Kidney (tissue), 14 donors: Measurements from ENCODE around the gene TPT1. TPM values are rescaled to one million over a fixed set of nuclear protein-coding genes. Genes with fewer than 3 reads are reported as not detected.
"Not testable (repeated sequence)": the region's sequence is repeated elsewhere in the genome, so short reads cannot be mapped to it uniquely, and the experiment has no call there.

Source experiments
- DNase-seq, 5 donors: peaks; one replicate each; pipeline ENCODE4 v3.0.0-alpha.2; 2013 to 2020
- FAIRE-seq: peaks from 2 replicates; lab custom pipeline; 2012; peaks lifted over from hg19 to GRCh38; lab: Jason Lieb, UNC
- H3K27ac ChIP-seq, 2 donors: one replicate each; pipeline ENCODE4 v1.7.0; 2013; ENCODE audit warnings: low read depth in 2 of 2, low read length in 2 of 2, inconsistent platforms in 1 of 2
- H3K27me3 ChIP-seq: one replicate; pipeline ENCODE4 v1.7.1; 2013; ENCODE audit warnings: low read length, inconsistent platforms; ENCODE audit not compliant: control insufficient read depth, insufficient read depth
- H3K36me3 ChIP-seq, 3 donors: one replicate each; pipeline versions ENCODE4 v1.7.0 to v1.7.1; 2013; ENCODE audit warnings: low read length in 3 of 3, control low read depth in 1 of 3, inconsistent platforms in 1 of 3; ENCODE audit not compliant: insufficient read depth in 3 of 3, control insufficient read depth in 2 of 3
- H3K4me1 ChIP-seq, 3 donors: one replicate each; pipeline versions ENCODE4 v1.7.0 to v1.7.1; 2013; ENCODE audit warnings: low read length in 3 of 3, inconsistent platforms in 1 of 3, low read depth in 1 of 3; ENCODE audit not compliant: control insufficient read depth in 2 of 3, insufficient read depth in 2 of 3
- H3K4me3 ChIP-seq, 3 donors: one replicate each; pipeline versions ENCODE4 v1.7.0 to v1.8.1; 2013; ENCODE audit warnings: low read length in 3 of 3, control low read depth in 1 of 3, inconsistent platforms in 1 of 3
- H3K9ac ChIP-seq, 3 donors: one replicate each; pipeline versions ENCODE4 v1.7.0 to v1.7.1; 2013; ENCODE audit warnings: low read length in 3 of 3, control low read depth in 1 of 3, inconsistent platforms in 1 of 3
- H3K9me3 ChIP-seq, 3 donors: one replicate each; pipeline versions ENCODE4 v1.7.0 to v1.7.1; 2013; ENCODE audit warnings: low read length in 3 of 3, control low read depth in 1 of 3, inconsistent platforms in 1 of 3; ENCODE audit not compliant: control insufficient read depth in 2 of 3, insufficient read depth in 1 of 3
- CTCF ChIP-seq: IDR thresholded peaks from 3 replicates; pipeline ENCODE4 v1.5.1; 2012; ENCODE audit warnings: mild to moderate bottlenecking, moderate library complexity, borderline replicate concordance; ENCODE audit not compliant: insufficient read depth; ENCODE audit errors: extremely low read depth
- intact Hi-C: fragments of 100-400 bp; cut with DNase I; formaldehyde crosslinking; loops from one replicate; pipeline ENCODE4 v1.11.1; 2022
- polyA plus RNA-seq: library from polyadenylated mRNA; stranded (reverse); fragments of 350-450 nt; fragmentation: Illumina TruSeq; extraction: RNeasy Lipid Tissue Mini Kit (QIAGEN cat#74804); gene quantifications from one replicate; pipeline ENCODE4 v1.2.3, GENCODE V29; 2014; ENCODE audit warnings: low read depth, low replicate concordance; ENCODE audit not compliant: insufficient read depth
- total RNA-seq: library from RNA; stranded (reverse); fragmentation: NEBNext Ultra II Directional; extraction: Animal tissue kit (Norgen Biotek cat#: 25700); gene quantifications from one replicate; pipeline ENCODE4 v1.2.1, GENCODE V29; 2021
- donor health status: control.
- donor health status: control.
- donor health status: control.
- donor health status: control.
- donor health status: control.
- donor health status: DM: yes; HTN: yes; CAD: no.
- donor health status: Normal renal cell carcinoma (clear cell type).

The TPT1 gene
- total and polyA plus RNA-seq, 2 donors from 2014 or later, result 4,291 to 6,901 TPM

- DNase-seq (no peak), FAIRE-seq (no peak)
- Histone ChIP-seq H3K4me3 (no peak overlapping the region), H3K36me3 (peaks cover 0 to 7% (median 0%) of the 10 kb centered on the region in 3 donors), H3K27ac (no peak overlapping the region), H3K4me1 (no peaks in the 10 kb centered on the region), H3K9me3 (no peaks in the 10 kb centered on the region), H3K27me3 (no peaks in the 10 kb centered on the region), H3K9ac (no peak overlapping the region)
- intact Hi-C loops, result no loop called here
- TF ChIP-seq CTCF, result no peak
These were observed 40.2 kb upstream of the TPT1 start for GRCh38 chr13:45381196-45381595.

DNA sequence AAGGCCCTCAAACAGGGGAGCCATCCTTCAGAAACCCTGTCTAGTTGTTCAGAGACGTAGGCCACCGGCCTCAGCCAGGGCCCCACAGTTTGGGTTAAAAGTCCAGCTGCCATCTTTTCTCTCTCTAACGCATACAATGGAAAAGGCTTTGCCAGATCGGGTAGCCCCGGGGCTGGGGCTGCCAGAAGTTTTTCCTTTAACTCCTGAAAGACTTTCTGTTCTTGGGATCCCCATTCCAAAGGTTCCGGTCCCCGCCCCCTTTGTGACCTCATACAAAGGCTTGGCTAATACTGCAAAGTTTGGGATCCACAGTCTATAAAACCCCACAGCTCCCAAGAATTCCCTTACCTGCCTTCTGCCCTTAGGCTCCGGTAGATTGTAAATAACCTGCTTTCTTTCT, 39.7 kb upstream of the TPT1 start:
- H3K4me1 ChIP-seq, H3K9ac ChIP-seq, H3K4me3 ChIP-seq, H3K27me3 ChIP-seq, H3K9me3 ChIP-seq, FAIRE-seq, H3K36me3 ChIP-seq, H3K27ac ChIP-seq, intact Hi-C loops, DNase-seq: not testable (repeated sequence)

GRCh38 chr13:45379516-45379915, 38.5 kb upstream of the TPT1 start:
- intact Hi-C loops, H3K4me3 ChIP-seq, H3K36me3 ChIP-seq, H3K27ac ChIP-seq, FAIRE-seq, DNase-seq, H3K9me3 ChIP-seq, H3K9ac ChIP-seq, H3K27me3 ChIP-seq, H3K4me1 ChIP-seq: not testable (repeated sequence)

DNA sequence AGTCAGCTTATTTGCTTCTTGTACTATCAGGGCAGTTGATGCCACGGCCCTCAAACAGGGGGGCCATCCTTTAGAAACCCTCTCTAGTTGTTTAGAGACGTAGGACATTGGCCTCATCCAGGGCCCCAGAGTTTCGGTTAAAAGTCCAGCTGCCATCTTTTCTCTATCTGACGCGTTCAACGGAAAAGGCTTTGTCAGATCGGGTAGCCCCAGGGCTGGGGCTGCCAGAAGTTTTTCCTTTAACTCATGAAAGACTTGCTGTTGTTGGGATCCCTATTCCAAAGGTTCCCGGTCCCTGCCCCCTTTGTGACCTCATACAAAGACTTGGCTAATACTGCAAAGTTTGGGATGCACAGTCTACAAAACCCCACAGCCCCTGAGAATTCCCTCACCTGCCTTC, 37.8 kb upstream of the TPT1 start:
- H3K4me3 ChIP-seq, H3K9me3 ChIP-seq, FAIRE-seq, H3K4me1 ChIP-seq, H3K9ac ChIP-seq, DNase-seq, H3K36me3 ChIP-seq, intact Hi-C loops, H3K27ac ChIP-seq, H3K27me3 ChIP-seq: not testable (repeated sequence)

DNA sequence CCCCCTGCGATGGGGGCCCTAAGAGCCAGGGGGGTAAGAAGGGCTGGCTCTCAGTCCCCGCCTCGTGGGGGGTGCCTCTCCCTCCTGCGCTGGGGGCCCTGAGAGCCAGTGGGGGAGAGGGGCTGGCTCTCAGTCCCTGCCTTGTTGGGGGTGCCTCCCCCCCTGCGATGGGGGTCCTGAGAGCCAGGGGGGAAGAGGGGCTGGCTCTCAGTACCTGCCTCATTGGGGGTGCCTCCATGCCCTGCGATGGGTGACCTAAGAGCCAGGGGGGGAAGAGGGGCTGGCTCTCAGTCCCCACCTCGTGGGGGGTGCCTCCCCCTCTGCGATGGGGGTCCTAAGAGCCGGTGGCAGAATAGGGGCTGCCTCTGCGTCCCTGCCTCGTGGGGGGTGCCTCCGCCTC, 36.3 kb upstream of the TPT1 start:
- not testable (repeated sequence) for DNase-seq, H3K4me3 ChIP-seq, H3K4me1 ChIP-seq

DNA sequence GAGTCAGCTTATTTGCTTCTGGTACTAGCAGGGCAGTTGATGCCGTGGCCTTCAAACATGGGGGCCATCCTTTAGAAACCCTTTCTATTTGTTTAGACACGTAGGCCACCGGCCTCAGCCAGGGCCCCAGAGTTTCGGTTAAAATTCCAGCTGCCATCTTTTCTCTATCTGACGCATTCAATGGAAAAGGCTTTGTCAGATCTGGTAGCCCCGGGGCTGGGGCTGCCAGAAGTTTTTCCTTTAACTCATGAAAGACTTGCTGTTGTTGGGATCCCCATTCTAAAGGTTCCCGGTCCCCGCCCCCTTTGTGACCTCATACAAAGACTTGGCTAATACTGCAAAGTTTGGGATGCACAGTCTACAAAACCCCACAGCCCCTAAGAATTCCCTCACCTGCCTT, 35.7 kb upstream of the TPT1 start:
- H3K9me3 ChIP-seq, H3K4me3 ChIP-seq, H3K27me3 ChIP-seq, H3K9ac ChIP-seq, H3K27ac ChIP-seq, intact Hi-C loops, FAIRE-seq, DNase-seq, H3K36me3 ChIP-seq: not testable (repeated sequence)
- H3K4me1 ChIP-seq, result peaks cover 0 to 11% (median 4%) of the 10 kb centered on the region in 3 donors

More for the DNA sequence above, 36.3 kb upstream of the TPT1 start:
- FAIRE-seq, H3K9me3 ChIP-seq, intact Hi-C loops, H3K9ac ChIP-seq, H3K27me3 ChIP-seq, H3K27ac ChIP-seq, H3K36me3 ChIP-seq: not testable (repeated sequence)
